RWPE1 (cell line): ENCODE measurements around the gene OR13J1.
"Not testable (repeated sequence)": the region's sequence is repeated elsewhere in the genome, so short reads cannot be mapped to it uniquely, and the experiment has no call there.

ENCODE experiments used
- CTCF ChIA-PET: fragments of 350-600 bp; sonication (Branson Sonifier 250); formaldehyde crosslinking; extraction: SDS; loops from one replicate; lab custom pipeline; 2021; lab: Yijun Ruan, JAX
- POLR2A ChIA-PET: fragments of 400-600 bp; formaldehyde crosslinking; extraction: SDS; loops from one replicate; lab custom pipeline; 2020; ENCODE audit warnings: antibody characterized with exemption; ENCODE audit not compliant: low non-redundant PET; lab: Yijun Ruan, JAX
- DNase-seq: peaks from one replicate; pipeline ENCODE4 v3.0.0; 2012; ENCODE audit warnings: low spot score
- H3K27ac ChIP-seq: fragments of 450-650 bp; 2 replicates; pipeline ENCODE4 v1.5.1; 2017
- TF ChIP-seq, protein P1 (sequence below): fragments of 450-650 bp; conservative IDR thresholded peaks from 2 replicates; pipeline ENCODE4 v1.5.1; 2017; ENCODE audit warnings: low read depth, mild to moderate bottlenecking

The OR13J1 gene

GRCh38 chr9:35904338-35904737 lies 34.1 kb upstream of the OR13J1 start:
- DNase-seq, result no peak
- ChIA-PET POLR2A (no interaction called here), CTCF (interaction anchor here (0.8 to 1.1 kb wide), 2 partner anchors 41 to 114 kb away, joined by 3 to 4 read pairs; no protein-coding TSS in a partner anchor)
- peak overlapping the region; percentile 100 for H3K27ac ChIP-seq
- TF ChIP-seq, protein P1, sequence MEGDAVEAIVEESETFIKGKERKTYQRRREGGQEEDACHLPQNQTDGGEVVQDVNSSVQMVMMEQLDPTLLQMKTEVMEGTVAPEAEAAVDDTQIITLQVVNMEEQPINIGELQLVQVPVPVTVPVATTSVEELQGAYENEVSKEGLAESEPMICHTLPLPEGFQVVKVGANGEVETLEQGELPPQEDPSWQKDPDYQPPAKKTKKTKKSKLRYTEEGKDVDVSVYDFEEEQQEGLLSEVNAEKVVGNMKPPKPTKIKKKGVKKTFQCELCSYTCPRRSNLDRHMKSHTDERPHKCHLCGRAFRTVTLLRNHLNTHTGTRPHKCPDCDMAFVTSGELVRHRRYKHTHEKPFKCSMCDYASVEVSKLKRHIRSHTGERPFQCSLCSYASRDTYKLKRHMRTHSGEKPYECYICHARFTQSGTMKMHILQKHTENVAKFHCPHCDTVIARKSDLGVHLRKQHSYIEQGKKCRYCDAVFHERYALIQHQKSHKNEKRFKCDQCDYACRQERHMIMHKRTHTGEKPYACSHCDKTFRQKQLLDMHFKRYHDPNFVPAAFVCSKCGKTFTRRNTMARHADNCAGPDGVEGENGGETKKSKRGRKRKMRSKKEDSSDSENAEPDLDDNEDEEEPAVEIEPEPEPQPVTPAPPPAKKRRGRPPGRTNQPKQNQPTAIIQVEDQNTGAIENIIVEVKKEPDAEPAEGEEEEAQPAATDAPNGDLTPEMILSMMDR, result no peak

GRCh38 chr9:35903049-35903448 lies 32.8 kb upstream of the OR13J1 start:
- TF ChIP-seq, protein P1, result peak; percentile 90
- ChIA-PET POLR2A (no interaction called here), CTCF (interaction anchor here (0.5 to 2.1 kb wide), 14 partner anchors 8 to 1602 kb away, joined by 3 to 9 read pairs (median 3); no protein-coding TSS in a partner anchor)
- no peak overlapping the region for H3K27ac ChIP-seq
- DNase-seq, result peak; percentile 72

- TF ChIP-seq, protein P1, result no peak
- H3K27ac ChIP-seq, result no peak overlapping the region
- POLR2A ChIA-PET, result no interaction called here
- DNase-seq, result no peak
- CTCF ChIA-PET, result interaction anchor here (0.6 to 1.0 kb wide), 2 partner anchors 17 to 89 kb away, joined by 3 read pairs; no protein-coding TSS in a partner anchor
Measured at GRCh38 chr9:35899021-35899420, 28.8 kb upstream of the OR13J1 start.

DNA sequence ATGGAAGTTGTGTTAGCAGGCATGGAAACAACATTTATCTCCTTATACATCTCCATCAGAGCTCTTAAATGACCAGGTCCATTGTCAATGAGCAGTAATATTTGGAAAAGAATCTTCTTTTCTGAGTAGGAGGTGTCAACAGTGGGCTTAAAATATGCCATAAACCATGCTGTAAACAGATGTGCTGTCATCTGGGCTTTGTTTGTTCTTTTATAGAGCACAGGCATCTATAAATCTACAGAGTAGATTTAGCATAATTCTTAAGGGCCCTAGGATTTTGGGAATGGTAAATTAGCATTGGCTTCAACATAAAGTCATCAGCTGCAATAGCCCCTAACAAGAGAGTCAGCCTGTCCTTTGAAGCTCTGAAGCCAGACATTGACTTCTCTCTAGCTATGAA lies 28.1 kb upstream of the OR13J1 start:
- H3K27ac ChIP-seq, result no peak overlapping the region
- no peak for DNase-seq
- ChIA-PET CTCF (interaction anchor here (1.0 kb wide), 1 partner anchor 16 kb away, joined by 3 read pairs; no protein-coding TSS in a partner anchor), POLR2A (no interaction called here)
- TF ChIP-seq, protein P1, result no peak

DNA sequence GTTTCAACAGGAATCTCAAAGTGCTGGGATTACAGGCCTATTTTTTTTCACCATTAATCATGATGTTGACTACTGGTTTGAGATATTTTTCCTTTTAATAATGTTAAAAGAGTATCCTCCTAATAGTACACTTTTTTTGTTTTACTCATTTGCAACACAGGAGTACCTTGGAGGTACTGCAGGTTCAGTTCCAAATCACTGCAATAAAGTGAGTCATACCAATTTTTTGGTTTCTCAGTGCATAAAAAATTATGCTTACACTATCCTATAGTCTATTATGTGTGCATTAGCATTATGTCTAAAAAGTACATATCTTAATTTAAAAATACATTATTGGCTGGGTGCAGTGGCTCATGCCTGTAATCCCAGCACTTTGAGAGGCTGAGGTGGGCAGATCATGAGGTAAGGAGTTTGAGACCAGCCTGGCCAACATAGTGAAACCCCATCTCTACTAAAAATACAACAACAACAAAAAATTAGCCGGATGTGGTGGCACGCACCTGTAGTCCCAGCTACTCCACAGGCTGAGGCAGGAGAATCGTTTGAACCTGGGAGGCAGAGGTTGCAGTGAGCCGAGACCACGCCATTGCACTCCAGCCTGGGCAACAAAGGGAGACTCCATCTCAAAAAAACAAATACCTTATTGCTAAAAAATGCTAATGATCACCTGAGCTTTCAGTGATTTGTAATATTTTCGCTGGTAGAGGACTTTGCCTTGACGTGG lies 27.3 kb upstream of the OR13J1 start:
- DNase-seq, POLR2A ChIA-PET, CTCF ChIA-PET, H3K27ac ChIP-seq: not testable (repeated sequence)

DNA sequence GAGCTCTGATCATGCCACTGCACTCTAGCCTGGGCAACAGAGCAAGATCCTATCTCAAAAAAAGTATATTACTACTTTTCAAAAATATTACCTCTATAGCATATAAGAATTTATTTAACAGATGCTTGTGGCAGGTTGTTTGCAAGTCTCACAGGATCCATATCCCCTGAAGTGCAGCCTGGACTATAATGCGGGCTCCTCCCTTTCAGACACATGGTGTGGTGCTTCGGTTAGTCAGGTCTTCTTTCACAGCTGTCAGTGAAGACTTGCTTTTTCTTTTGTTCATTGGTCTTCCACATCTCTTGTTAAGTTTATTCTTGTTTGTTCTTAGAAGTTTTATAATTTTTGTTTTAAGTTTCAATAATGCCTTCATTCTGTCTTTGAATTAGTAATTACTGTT lies 26.4 kb upstream of the OR13J1 start:
- TF ChIP-seq, protein P1, result no peak
- ChIA-PET CTCF (interaction anchor here (0.6 to 0.7 kb wide), 3 partner anchors 223 to 969 kb away, joined by 3 to 4 read pairs (median 4); no protein-coding TSS in a partner anchor), POLR2A (no interaction called here)
- DNase-seq, result no peak
- H3K27ac ChIP-seq, result no peak overlapping the region

DNA sequence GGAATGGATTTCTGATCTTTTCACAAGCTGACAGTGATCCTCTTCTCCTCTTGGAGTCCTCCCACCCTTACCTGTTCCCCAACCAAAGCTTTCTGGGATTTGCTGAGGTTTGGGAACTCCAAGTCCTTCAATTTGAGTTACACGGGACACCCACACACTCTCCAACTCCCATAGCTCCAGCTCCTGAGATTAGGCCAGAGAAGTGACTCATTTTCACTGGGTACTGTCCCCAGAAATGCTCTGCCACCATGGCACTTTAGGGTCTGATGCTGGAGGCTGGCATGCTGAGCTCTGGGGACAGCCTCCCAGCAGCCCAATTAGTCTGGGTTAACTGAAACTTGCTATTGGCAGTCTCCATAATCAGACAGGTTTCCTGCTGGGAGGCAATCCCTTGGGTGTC lies 21.9 kb upstream of the OR13J1 start:
- no peak for DNase-seq
- H3K27ac ChIP-seq, result no peak overlapping the region
- ChIA-PET POLR2A (no interaction called here), CTCF (interaction anchor here (1.8 kb wide), 1 partner anchor 11 kb away, joined by 8 read pairs; no protein-coding TSS in a partner anchor)
- TF ChIP-seq, protein P1, result no peak
